H7 (cell line): ENCODE measurements around the gene HOXC6. TPM values are rescaled to one million over a fixed set of nuclear protein-coding genes. Genes with fewer than 3 reads are reported as not detected.
A peak's percentile ranks its signal among the peaks of the same experiment; 100 is the strongest.

Source experiments
- DNase-seq: peaks from one replicate; pipeline ENCODE4 v3.0.0; 2012
- H3K27me3 ChIP-seq: 2 replicates; pipeline ENCODE4 v1.6.0; 2011; ENCODE audit warnings: mild to moderate bottlenecking, low read length; ENCODE audit not compliant: control insufficient read depth, insufficient read depth
- H3K36me3 ChIP-seq: replicated peaks from 2 replicates; pipeline ENCODE4 v1.5.1; 2011; ENCODE audit warnings: low read length; ENCODE audit not compliant: control insufficient read depth, insufficient read depth
- H3K4me3 ChIP-seq: 2 replicates; pipeline ENCODE4 v1.5.1; 2011; ENCODE audit warnings: low read depth, mild to moderate bottlenecking, control low read depth, low read length, moderate library complexity; ENCODE audit not compliant: insufficient read depth
- total RNA-seq: library from RNA; depleted of rRNA; stranded (reverse); fragments of >200 nt; shearing (Covaris generic); gene quantifications from 2 replicates; pipeline ENCODE4 v1.2.3, GENCODE V29; 2014

HOXC6 gene
- total RNA-seq, 1 experiment from 2014 or later, result not detected

- no peaks in the 10 kb centered on the region for H3K36me3 ChIP-seq
- no peak for DNase-seq
- H3K27me3 ChIP-seq, result peaks cover 100% of the 10 kb centered on the region
- H3K4me3 ChIP-seq, result peak overlapping the region; percentile 13; the same call in 1 of the 2 replicates
These were observed 31.7 kb upstream of the HOXC6 start for GRCh38 chr12:53996240-53997203.

- DNase-seq, result no peak
- Histone ChIP-seq H3K36me3 (no peaks in the 10 kb centered on the region), H3K27me3 (peaks cover 100% of the 10 kb centered on the region), H3K4me3 (no peak overlapping the region)
These were observed 30.8 kb upstream of the HOXC6 start for GRCh38 chr12:53997204-53998109.

GRCh38 chr12:53998110-53998899 lies 29.9 kb upstream of the HOXC6 start:
- no peak overlapping the region for H3K4me3 ChIP-seq
- H3K27me3 ChIP-seq, result peaks cover 100% of the 10 kb centered on the region
- H3K36me3 ChIP-seq, result no peaks in the 10 kb centered on the region
- DNase-seq, result no peak

DNA sequence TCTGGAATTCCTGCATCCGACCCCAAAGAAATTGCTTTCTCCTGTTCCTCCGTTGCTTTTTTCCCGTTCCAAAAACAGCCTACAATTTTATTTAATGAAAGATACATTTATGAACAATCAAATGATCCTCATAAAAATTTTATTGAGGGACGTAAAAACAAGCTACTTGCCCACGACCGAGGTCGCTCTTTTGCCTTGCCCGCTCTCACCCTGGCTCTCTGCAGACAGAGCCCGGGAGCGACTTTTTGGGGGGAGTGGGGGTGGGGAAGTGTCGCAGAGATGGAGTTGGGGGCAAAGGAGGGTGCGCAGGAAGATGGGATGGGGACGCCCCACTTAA lies 29.4 kb upstream of the HOXC6 start:
- H3K36me3 ChIP-seq, result no peaks in the 10 kb centered on the region
- H3K4me3 ChIP-seq, result no peak overlapping the region
- H3K27me3 ChIP-seq, result peaks cover 100% of the 10 kb centered on the region
- DNase-seq, result no peak

GRCh38 chr12:53999559-54000115 lies 28.6 kb upstream of the HOXC6 start:
- Histone ChIP-seq H3K27me3 (peaks cover 100% of the 10 kb centered on the region), H3K4me3 (no peak overlapping the region)

GRCh38 chr12:54000116-54001114 lies 27.8 kb upstream of the HOXC6 start, which contains the start of gene HOXC9:
HOXC9 (plus strand) TSS chr12:54000161; CDS start chr12:54000189, 28 bp downstream.
- Histone ChIP-seq H3K36me3 (no peaks in the 10 kb centered on the region), H3K27me3 (peaks cover 100% of the 10 kb centered on the region), H3K4me3 (peak within 1 kb of the TSS; percentile 13; the same call in 1 of the 2 replicates)
- no peak for DNase-seq

More at GRCh38 chr12:53999559-54000115, 28.6 kb upstream of the HOXC6 start:
- DNase-seq, result peak; percentile 82
- no peaks in the 10 kb centered on the region for H3K36me3 ChIP-seq

GRCh38 chr12:54001283-54002187 lies 26.7 kb upstream of the HOXC6 start:
- no peaks in the 10 kb centered on the region for H3K36me3 ChIP-seq
- DNase-seq, result no peak
- no peak overlapping the region for H3K4me3 ChIP-seq
- H3K27me3 ChIP-seq, result peaks cover 100% of the 10 kb centered on the region

GRCh38 chr12:54002278-54002914 lies 25.8 kb upstream of the HOXC6 start:
- Histone ChIP-seq H3K27me3 (peaks cover 100% of the 10 kb centered on the region), H3K4me3 (no peak overlapping the region), H3K36me3 (no peaks in the 10 kb centered on the region)
- no peak for DNase-seq

- Histone ChIP-seq H3K36me3 (no peaks in the 10 kb centered on the region), H3K27me3 (peaks cover 100% of the 10 kb centered on the region), H3K4me3 (no peak overlapping the region)
- DNase-seq, result no peak
These were observed 25.3 kb upstream of the HOXC6 start for GRCh38 chr12:54002915-54003389.

DNA sequence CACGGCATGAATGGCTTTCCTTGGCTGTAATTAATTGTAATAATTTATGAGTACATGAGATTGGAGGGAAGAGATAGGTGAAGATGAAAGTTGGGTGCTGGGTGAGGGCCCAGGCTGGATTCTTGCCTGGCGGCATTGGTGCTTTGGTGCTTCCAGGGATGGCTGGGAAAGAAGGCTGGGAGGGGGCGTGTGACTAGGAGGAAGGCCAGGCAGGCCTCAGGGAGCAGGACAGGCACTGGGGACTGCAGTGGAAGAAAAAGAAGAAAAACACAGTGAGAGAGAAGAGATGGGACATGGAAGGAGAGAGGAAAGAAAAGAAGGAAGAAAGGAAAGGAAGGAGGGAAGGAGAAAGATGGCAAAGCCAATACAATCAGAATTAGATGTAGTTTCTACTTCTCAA lies 24.6 kb upstream of the HOXC6 start:
- Histone ChIP-seq H3K36me3 (no peaks in the 10 kb centered on the region), H3K27me3 (peaks cover 100% of the 10 kb centered on the region), H3K4me3 (no peak overlapping the region)
- no peak for DNase-seq

DNA sequence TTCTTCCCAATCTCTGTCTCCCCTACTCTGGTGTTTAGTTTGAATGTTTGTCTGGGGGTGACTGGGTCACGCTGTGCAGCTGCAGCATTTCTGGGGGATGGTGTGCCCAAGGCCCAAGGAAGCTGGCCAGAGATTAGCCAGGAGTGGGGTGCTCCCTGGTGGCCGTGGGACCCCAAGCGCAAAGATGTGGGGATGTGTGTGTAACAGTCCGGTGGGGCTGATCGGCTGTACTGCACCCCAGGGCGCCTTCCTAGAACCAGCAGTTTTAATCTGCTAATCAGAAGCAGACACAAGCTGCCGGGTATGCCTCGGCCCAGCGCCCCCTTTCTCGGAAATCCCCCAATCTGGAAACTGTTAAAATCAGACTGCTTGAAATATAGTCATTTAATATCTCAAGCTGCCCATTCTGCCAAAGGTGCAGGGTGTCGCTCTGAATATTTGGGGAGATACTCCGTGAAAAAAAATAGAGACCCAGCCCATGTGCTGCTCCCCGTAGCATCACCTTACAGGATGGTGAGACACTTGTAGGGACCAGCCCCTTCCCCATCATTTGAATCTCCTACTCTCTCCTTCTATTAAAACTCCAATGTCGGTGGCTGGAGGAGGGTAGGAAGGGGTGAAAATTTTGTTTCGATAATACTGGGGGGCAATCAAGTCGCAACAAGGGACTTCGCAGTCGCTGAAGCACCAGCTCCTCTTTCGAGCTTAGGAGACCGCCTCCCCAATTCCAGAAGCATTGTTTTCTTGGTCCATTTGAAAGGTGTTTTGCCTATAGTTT lies 24.0 kb upstream of the HOXC6 start:
- DNase-seq, result no peak
- H3K4me3 ChIP-seq, result no peak overlapping the region
- H3K36me3 ChIP-seq, result no peaks in the 10 kb centered on the region
- H3K27me3 ChIP-seq, result peaks cover 100% of the 10 kb centered on the region
